ENCODE results near the gene MRGPRG. TPM values are rescaled to one million over a fixed set of nuclear protein-coding genes. Genes with fewer than 3 reads are reported as not detected.

The MRGPRG gene
- total and polyA plus RNA-seq, 9 of the 15 experiments (the other 6 are each of a cell fraction or from before 2014, with no cell fraction given): not detected

DNA sequence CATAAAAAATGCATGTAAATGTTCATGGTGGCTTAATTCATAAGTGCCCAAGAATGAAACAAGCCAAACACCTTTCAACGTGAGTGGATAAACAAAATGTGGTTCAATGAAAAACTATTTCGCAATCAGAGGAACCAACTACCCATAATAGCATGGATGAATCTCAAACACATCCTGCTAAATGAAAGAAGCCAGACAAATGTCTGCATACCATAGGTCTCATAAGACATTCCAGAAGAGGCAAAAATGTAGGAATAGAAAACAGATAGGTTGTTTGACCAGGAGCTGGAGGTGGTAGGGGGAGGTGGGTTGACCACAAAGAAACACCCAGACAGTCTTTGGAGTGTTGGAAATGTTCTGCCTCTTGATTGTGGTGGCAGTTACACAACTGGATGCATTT, 40.3 kb downstream of the MRGPRG start:
- POLR2A ChIA-PET: no interaction called here
- H2AFZ ChIP-seq (ENCODE audit: low read depth, low read length): no peak overlapping the region
- H3K4me3 ChIP-seq: no peak overlapping the region
- no peaks in the 10 kb centered on the region for H3K36me3 ChIP-seq (ENCODE audit: control insufficient read depth, insufficient read depth, low read length)
- intact Hi-C loops (cut with micrococcal nuclease) (no loop called here), in situ Hi-C loops (cut with MboI) (no loop called here)
- FAIRE-seq (no peak), DNase-seq (ENCODE audit: extremely low read depth in 1 of 4, low spot score in 3 of 4) (no peak), ATAC-seq (no peak)
- peaks cover 17% of the 10 kb centered on the region for H3K9me3 ChIP-seq (replicated peaks; ENCODE audit: control insufficient read depth, insufficient read depth, low read depth, low read length)
- H3K9me1 ChIP-seq (ENCODE audit: control insufficient read depth, insufficient read depth, low read length): no peaks in the 10 kb centered on the region
- no peak overlapping the region for H3K9ac ChIP-seq (ENCODE audit: insufficient read depth in 1 of 2, low read depth in 2 of 2, low read length in 2 of 2)
- 4% methylated on average over 2 of the region's 2 CpGs for WGBS (ENCODE audit: insufficient coverage, low coverage, missing lambda C conversion rate)
- no peaks in the 10 kb centered on the region; a peak in 1 of 5 replicates for H3K27me3 ChIP-seq (ENCODE audit: control insufficient read depth in 2 of 2, insufficient read depth in 2 of 2, low read length in 2 of 2)
- CTCF ChIA-PET (ENCODE audit: low intra/inter-chr PET ratio): no interaction called here
- no peaks in the 10 kb centered on the region for H4K20me1 ChIP-seq (replicated peaks; ENCODE audit: control insufficient read depth, insufficient read depth, low read length)
- H3K27ac ChIP-seq (ENCODE audit: extremely low read depth, low read depth, low read length): no peak overlapping the region
- H3K79me2 ChIP-seq (ENCODE audit: control insufficient read depth, insufficient read depth, low read length): no peaks in the 10 kb centered on the region
- H3K4me2 ChIP-seq (ENCODE audit: insufficient read depth, low read length): no peak overlapping the region
- no peak for TF ChIP-seq ZKSCAN3 (CRISPR knock-in tag; IDR thresholded peaks at IDR 0.05)
- TF ChIP-seq CEBPB (tag; IDR thresholded peaks at IDR 0.05): peak; percentile 89
- TF ChIP-seq CEBPG (CRISPR knock-in tag; IDR thresholded peaks at IDR 0.05): no peak
- TF ChIP-seq CEBPG (tag; conservative IDR thresholded peaks at IDR 0.05 in 1 of 2, IDR thresholded peaks at IDR 0.05 in 1 of 2): peak; percentile 49 to 91
- no TSS peak for BruUV-seq (replicated peaks)
- H3K4me1 ChIP-seq (replicated peaks in 1 of 2; ENCODE audit: control insufficient read depth in 2 of 2, insufficient read depth in 2 of 2, low read length in 2 of 2): peaks cover 0 to 6% of the 10 kb centered on the region in 2 experiments; a peak in 2 of 5 replicates

DNA sequence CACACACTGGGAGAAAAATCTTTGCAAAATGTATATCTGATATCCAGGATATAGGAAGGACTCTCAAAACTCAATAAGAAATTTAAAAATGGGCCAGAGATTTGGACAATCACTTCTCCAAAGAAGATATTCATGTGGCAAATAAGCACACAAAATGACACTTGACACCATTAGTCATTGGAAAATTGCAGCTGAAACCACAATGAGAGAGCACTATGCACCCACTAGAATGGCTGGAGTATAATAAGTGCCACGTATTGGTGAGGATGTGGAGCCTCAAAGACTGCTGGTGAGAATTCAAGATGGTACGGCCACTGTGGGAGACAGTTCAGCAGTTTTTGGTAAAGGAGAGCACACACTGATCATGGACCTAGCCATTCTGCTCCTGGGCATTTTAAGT, 40.7 kb downstream of the MRGPRG start:
- Histone ChIP-seq H2AFZ (ENCODE audit: low read depth, low read length) (no peak overlapping the region), H4K20me1 (replicated peaks; ENCODE audit: control insufficient read depth, insufficient read depth, low read length) (no peaks in the 10 kb centered on the region), H3K4me2 (ENCODE audit: insufficient read depth, low read length) (no peak overlapping the region), H3K9me3 (replicated peaks; ENCODE audit: control insufficient read depth, insufficient read depth, low read depth, low read length) (peaks cover 17% of the 10 kb centered on the region), H3K79me2 (ENCODE audit: control insufficient read depth, insufficient read depth, low read length) (no peaks in the 10 kb centered on the region), H3K4me1 (replicated peaks in 1 of 2; ENCODE audit: control insufficient read depth in 2 of 2, insufficient read depth in 2 of 2, low read length in 2 of 2) (peaks cover 0 to 6% of the 10 kb centered on the region in 2 experiments; a peak in 2 of 5 replicates), H3K4me3 (no peak overlapping the region), H3K9me1 (ENCODE audit: control insufficient read depth, insufficient read depth, low read length) (no peaks in the 10 kb centered on the region), H3K27ac (ENCODE audit: extremely low read depth, low read depth, low read length) (no peak overlapping the region), H3K9ac (ENCODE audit: insufficient read depth in 1 of 2, low read depth in 2 of 2, low read length in 2 of 2) (no peak overlapping the region), H3K36me3 (ENCODE audit: control insufficient read depth, insufficient read depth, low read length) (no peaks in the 10 kb centered on the region), H3K27me3 (ENCODE audit: control insufficient read depth in 2 of 2, insufficient read depth in 2 of 2, low read length in 2 of 2) (no peaks in the 10 kb centered on the region; a peak in 1 of 5 replicates)
- in situ Hi-C loops (cut with MboI) (no loop called here), intact Hi-C loops (cut with micrococcal nuclease) (no loop called here)
- 0 out of 2 replicates have a peak, but pooled peaks have one; percentile 27 for TF ChIP-seq NFE2 (IDR thresholded peaks at IDR 0.05; ENCODE audit: low read depth)
- no peak for TF ChIP-seq ELF1 (tag; IDR thresholded peaks at IDR 0.05)
- ChIA-PET POLR2A (no interaction called here), CTCF (ENCODE audit: low intra/inter-chr PET ratio) (no interaction called here)
- no peak for ATAC-seq
- no TSS peak for BruUV-seq (replicated peaks)
- FAIRE-seq: no peak
- WGBS (ENCODE audit: insufficient coverage, low coverage, missing lambda C conversion rate): 0% methylated on average over 2 of the region's 2 CpGs
- DNase-seq (ENCODE audit: extremely low read depth in 1 of 4, low spot score in 3 of 4): no peak

All from K562 (cell line).